Stomach smooth muscle (tissue), 2 donors: ENCODE measurements around the gene CFAP61.
"Not testable (repeated sequence)": the region's sequence is repeated elsewhere in the genome, so short reads cannot be mapped to it uniquely, and the experiment has no call there.

Experiments
- H3K27ac ChIP-seq: one replicate; pipeline ENCODE4 v1.7.0; 2013; ENCODE audit warnings: mild to moderate bottlenecking, low read length, inconsistent platforms
- H3K27me3 ChIP-seq, 2 donors: one replicate each; pipeline ENCODE4 v1.7.0; 2013; ENCODE audit warnings: low read length in 2 of 2; ENCODE audit not compliant: insufficient read depth in 2 of 2, control insufficient read depth in 1 of 2
- H3K36me3 ChIP-seq, 2 donors: one replicate each; pipeline ENCODE4 v1.7.0; 2013; ENCODE audit warnings: low read length in 2 of 2; ENCODE audit not compliant: control insufficient read depth in 2 of 2, insufficient read depth in 2 of 2
- H3K4me1 ChIP-seq: one replicate; pipeline ENCODE4 v1.7.0; 2013; ENCODE audit warnings: low read length; ENCODE audit not compliant: control insufficient read depth, insufficient read depth
- H3K4me3 ChIP-seq, 2 donors: one replicate each; pipeline ENCODE4 v1.7.0; 2013; ENCODE audit warnings: low read length in 2 of 2
- H3K9ac ChIP-seq, 2 donors: one replicate each; pipeline ENCODE4 v1.7.0; 2013; ENCODE audit warnings: low read length in 2 of 2, mild to moderate bottlenecking in 1 of 2
- H3K9me3 ChIP-seq, 2 donors: one replicate each; pipeline ENCODE4 v1.7.0; 2013; ENCODE audit warnings: low read length in 2 of 2; ENCODE audit not compliant: control insufficient read depth in 2 of 2
- donor health status: healthy.
- donor health status: Pancreatic carcinoma.

Gene CFAP61, protein sequence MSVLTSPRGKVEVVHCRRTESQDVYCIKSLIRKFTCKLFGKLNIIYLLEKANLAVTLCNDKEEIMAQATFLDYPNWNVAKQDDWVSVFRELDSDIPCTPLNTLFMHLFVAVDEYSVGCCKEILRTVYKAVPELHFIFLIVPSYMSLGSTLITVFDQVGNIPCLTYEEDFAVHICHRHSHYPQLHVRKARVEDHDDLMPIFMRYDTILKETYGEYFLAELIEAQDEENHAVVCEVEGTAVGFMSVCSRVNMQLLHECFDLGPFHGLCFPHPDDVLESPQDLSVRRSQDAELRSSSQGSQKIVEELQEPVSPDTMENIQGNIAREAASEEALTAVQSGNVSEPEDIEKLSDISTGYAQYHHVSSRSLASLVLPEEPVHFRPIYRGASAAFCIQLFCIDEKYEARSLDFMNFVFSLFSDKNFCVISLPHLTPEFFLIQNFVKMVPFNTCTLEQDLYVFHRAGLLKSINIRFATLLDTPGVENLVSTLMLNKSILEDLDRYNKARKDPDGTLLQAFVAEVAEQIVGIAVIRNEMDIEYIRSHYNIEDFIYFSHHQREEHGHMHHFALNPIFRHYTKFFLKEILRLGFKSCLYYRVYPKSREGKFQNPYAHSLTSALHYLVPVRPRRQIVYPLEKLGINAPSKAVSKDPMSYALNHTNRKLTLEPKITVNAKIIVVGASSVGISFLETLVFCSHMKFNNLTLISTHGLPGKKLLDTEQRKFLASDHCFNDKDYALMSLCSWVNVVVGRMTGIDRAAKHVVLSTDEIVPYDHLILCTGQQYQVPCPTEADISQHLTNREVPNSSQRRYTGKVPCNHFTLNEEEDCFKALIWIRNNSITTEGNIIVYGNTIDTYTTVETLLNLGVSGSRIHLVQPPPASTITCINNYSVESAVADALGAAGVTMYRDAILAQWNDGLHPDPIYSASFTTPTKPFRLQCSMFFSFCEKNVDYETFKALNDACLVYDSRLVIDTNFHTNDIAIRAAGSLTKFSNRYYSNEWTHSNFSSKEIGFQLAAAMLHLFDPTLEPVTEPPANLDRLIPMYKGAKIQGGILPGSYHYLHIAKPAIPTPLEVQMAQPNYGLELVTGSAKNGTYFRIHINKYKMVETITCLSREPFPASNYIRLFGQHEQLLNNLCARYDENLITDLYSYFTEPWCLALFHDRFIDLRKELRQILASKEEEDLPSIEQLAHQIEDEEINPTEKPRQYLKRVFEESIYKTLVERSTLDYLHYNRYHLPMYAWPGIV

DNA sequence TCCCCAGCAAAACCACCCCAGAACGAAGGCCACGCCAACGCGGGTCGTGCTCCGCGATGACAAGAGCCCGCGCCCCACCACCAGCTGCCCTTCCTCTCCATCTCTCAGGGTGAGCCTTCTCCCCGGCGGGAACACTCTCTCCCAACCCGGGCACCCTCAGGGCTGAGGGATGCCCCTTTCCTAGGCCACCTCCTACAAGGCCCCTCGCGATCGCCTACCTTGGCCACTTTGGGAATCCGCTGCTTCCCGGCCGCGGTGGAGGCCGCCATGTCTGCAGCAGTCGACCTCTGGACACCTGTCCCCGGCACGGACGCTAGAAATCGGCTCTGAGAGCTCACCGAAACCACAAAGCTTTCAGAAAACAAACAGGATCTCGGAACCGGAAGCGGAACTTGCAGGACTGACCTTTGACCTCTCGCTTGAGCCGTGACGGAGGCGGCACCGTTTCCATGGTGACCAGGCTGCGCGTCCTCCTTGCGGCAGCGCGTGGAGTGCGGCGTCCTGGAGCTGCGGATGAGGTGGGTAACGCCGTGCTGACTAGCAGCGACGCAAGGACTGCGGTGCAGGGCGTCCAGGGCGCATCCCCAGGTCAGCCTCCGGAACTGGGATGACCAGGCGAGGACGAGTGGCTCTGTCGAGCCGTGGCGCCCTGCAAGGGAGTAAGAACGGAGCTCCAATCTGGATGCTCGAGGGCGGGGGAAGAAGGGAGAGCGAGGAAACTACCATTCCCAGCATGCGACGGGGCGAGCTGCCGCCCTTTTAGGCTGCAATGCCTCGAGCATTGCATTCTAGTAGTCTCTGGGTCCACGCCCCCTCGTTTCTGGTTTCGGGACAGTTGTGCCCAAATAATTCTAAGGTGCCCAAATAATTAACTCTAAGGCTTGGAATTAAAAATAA, at the start of gene CFAP61, which contains the start of gene CRNKL1:
Gene CFAP61 (plus strand): TSS at position 459 of the 897 bp plus-strand sequence. CDS start 4,122 bp downstream, outside the sequence.
Gene CRNKL1 (minus strand): TSS at position 393 of the 897 bp plus-strand sequence. CDS start 124 bp downstream, at position 269.
- Histone ChIP-seq H3K27me3 (no peaks in the 10 kb centered on the region), H3K4me3 (peak within 1 kb of the TSS; percentile 97 to 99), H3K9ac (peak within 1 kb of the TSS; percentile 87 to 92), H3K36me3 (peaks cover 14 to 27% of the 10 kb centered on the region in 2 donors), H3K4me1 (no peaks in the 10 kb centered on the region), H3K9me3 (no peaks in the 10 kb centered on the region), H3K27ac (peak within 1 kb of the TSS; percentile 76)

DNA sequence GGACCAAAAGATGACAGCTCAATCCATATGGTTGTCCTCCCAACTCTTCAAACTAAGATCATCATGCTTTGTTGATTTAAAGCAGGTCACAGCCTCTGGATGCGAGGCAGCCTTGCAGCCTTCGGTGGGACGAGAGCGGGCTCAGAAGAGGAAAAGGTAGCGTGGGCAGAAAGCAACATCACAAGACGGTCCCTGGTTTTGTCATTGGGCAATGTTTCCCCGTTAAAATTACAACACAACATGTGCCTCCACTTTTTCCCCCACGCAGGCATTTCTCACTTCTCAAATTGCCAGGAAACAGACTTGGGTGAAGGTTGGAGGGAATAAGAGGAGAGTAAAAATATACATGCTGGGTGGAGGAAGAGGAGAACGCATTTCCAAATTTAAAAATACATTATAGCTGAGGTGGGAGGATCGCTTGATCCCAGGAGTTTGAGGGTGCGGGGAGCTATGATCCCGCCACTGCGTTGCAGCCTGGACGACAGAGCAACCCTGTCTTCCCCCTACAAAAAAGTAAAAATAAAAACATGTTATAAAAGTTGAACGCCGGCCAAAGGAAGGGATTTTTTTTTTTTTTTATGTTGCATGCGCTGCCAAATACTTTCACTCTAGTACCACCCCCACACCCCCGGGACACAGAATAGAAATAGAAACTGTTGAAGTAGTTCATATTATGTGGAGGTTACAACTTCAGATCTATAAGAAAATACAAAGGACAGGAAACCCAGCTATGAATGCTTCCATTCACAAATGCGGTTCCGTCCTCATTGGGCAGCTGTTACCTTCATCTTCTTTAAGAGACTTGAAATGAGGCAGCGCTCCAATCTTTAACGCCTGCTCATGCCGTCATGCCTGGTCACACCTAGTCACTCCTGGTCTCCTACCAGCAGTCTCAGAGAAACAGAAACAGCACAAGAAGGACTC, 49.0 kb upstream of the CFAP61 start:
- Histone ChIP-seq H3K4me1 (peaks cover 27% of the 10 kb centered on the region), H3K27me3 (no peaks in the 10 kb centered on the region), H3K9ac (peak overlapping the region; percentile 7 to 36), H3K9me3 (no peaks in the 10 kb centered on the region), H3K4me3 (peak overlapping the region; percentile 39 to 63), H3K36me3 (peaks cover 21 to 29% of the 10 kb centered on the region in 2 donors), H3K27ac (no peak overlapping the region)

DNA sequence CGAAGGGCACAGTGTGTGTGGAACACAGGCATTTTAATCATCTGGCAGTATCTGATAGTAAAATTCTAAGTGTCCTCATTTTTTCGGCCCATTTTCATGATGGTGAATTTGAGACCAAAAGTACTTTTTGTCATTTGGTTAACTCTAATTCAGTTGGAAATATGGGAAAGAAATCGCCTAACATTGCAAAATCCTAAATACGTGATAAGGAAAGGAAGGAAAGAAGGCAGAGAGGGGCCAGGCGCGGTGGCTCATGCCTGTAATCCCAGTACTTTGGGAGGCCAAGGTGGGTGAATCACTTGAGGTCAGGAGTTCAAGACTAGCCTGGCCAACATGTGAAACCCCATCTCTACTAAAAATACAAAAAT, 48.4 kb upstream of the CFAP61 start:
- Histone ChIP-seq H3K4me1 (peaks cover 27% of the 10 kb centered on the region), H3K4me3 (peak overlapping the region; percentile 39 to 63), H3K9ac (peak overlapping the region; percentile 7 to 36), H3K36me3 (peaks cover 14 to 22% of the 10 kb centered on the region in 2 donors)
- not testable (repeated sequence) for H3K27me3 ChIP-seq, H3K27ac ChIP-seq, H3K9me3 ChIP-seq

DNA sequence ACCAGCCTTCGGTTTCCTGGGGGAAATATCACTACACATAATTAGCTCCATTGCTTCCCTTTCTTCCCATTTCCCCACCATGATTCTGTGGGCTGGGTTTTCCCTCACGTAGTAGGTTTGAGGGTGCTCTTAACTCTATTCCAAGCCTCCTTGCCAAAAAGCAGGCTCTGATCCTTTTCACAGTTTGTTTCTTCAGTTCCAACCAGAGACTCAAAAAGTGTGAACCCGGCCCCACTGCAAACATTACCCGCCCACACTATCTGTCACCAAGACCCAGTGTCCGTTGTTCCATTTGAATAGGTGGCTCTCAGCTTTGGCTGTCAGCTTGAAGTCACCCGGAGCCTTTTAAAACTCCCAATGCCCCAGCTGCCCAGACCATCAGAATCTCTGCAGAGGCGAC, 47.0 kb upstream of the CFAP61 start:
- Histone ChIP-seq H3K4me3 (no peak overlapping the region), H3K27ac (no peak overlapping the region), H3K36me3 (peaks cover 10% of the 10 kb centered on the region in 2 donors), H3K27me3 (no peaks in the 10 kb centered on the region), H3K9me3 (no peaks in the 10 kb centered on the region), H3K9ac (no peak overlapping the region), H3K4me1 (peaks cover 20% of the 10 kb centered on the region)

DNA sequence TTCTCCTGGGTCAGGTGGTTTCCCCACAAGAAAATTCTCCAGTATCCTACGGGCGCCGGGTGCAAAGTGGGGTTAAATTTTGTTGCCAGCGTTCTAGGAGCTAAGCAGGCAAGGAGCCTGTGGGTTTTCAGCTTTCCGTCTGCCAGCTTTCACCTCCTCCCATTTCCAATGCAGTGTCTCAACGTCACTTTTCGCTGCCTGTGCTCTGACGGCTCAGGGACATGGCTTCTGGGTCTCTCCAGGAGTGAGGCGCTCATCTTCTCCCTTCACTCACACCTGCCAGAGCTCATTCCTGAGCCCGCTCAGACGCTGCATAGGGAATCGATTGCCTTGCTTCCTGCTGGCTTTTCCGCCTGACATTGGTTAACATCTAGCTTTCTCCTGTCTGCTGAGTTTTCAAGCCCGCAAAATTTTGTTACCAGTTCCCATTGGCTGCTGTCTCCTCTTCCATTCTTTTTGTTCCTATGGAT, 42.5 kb upstream of the CFAP61 start:
- peak overlapping the region; percentile 26 to 65 for H3K4me3 ChIP-seq
- no peaks in the 10 kb centered on the region for H3K9me3 ChIP-seq
- no peaks in the 10 kb centered on the region for H3K36me3 ChIP-seq
- H3K27ac ChIP-seq, result no peak overlapping the region
- no peaks in the 10 kb centered on the region for H3K27me3 ChIP-seq
- H3K9ac ChIP-seq, result no peak overlapping the region
- peaks cover 8% of the 10 kb centered on the region for H3K4me1 ChIP-seq

DNA sequence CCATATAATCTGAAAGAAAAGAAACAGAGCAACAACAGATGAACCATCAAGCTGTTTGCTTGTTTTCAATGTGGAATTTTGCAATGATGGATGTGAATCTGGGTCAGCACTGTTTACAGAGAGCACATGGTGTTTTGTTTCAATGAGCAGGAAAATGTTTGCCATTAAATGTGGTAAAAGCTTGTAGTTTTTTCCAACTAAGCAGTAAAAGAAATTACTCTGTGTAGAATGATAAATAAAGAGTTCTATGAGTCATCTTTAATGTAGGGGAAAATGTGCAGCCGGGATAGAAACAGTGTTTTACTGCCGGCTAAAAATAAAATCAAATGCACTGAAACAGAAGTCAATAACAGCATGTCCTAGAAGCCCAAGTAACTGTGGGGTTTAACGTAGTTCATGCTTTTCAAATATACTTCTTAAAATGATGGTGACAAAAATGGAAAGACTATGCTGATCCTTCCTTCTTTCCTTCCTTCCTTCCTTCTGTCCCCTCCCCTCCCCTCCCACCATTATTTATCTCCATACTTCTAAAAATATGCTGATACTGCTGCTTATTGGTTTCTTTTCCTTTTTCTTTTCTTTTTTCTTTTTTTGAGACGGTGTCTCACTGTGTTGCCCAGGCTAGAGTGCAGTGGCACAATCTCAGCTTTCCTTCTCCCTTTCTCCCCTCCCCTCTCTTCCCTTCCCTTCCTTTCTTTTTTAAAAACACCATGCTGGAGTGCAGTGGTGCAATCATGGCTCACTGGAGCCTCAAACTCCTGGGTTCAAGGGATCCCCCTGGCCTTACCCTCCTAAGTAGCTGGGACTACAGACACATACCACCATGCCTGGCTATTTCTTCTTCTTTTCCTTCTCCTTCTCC, 41.5 kb upstream of the CFAP61 start:
- no peaks in the 10 kb centered on the region for H3K27me3 ChIP-seq
- H3K9me3 ChIP-seq, result no peaks in the 10 kb centered on the region
- H3K4me1 ChIP-seq, result peaks cover 8% of the 10 kb centered on the region
- no peaks in the 10 kb centered on the region for H3K36me3 ChIP-seq
- peak overlapping the region in 1 of 2 donors; percentile 29 for H3K9ac ChIP-seq
- peak overlapping the region; percentile 37 for H3K27ac ChIP-seq
- peak overlapping the region in 1 of 2 donors; percentile 0 for H3K4me3 ChIP-seq

DNA sequence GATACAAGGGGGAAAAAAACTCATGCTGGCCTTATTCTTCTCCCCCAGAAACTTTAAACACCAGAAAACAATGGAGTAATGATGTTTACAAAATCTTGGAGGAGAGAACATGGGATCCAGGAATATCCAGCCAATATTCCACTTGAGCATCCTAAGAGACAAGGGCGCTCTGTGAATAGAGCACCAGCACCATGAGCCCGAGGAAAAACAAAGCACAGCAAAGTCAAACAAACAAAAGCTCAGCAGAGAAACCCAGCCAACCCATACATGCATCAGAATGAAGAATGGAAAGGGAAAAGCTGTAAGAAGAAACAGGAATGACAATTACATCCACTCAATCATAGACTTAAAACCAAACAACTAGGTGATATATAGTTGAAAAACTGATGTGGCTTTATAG, 39.8 kb upstream of the CFAP61 start:
- Histone ChIP-seq H3K27me3 (no peaks in the 10 kb centered on the region), H3K9ac (no peak overlapping the region), H3K9me3 (no peaks in the 10 kb centered on the region), H3K36me3 (no peaks in the 10 kb centered on the region), H3K4me1 (peaks cover 8% of the 10 kb centered on the region), H3K4me3 (no peak overlapping the region), H3K27ac (no peak overlapping the region)

DNA sequence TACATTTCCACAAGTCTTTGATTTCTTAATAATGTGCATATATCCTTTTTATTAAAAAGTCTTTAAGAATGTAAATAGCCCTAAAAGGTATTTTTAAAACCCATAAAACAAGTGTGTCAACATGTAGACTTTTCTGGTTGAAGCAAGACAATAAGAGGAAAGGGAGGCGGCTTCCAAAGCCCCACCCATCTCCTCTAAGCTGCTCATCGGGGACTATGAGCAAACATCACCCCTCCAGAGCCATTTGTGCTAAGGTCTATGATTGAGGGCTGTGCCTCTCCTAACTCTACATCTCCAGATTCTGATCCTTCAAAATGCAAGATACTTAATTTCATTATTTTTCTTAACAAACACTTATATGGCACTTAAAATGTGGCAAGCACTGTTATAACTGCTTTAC, 37.7 kb upstream of the CFAP61 start:
- Histone ChIP-seq H3K27ac (no peak overlapping the region), H3K9me3 (no peaks in the 10 kb centered on the region), H3K4me1 (peaks cover 26% of the 10 kb centered on the region), H3K27me3 (no peaks in the 10 kb centered on the region), H3K9ac (no peak overlapping the region), H3K4me3 (no peak overlapping the region), H3K36me3 (peaks cover 0 to 2% of the 10 kb centered on the region in 2 donors)
